ENCODE measurements around the gene DAPK3.
"Not testable (repeated sequence)": the region's sequence is repeated elsewhere in the genome, so short reads cannot be mapped to it uniquely, and the experiment has no call there.

- not testable (repeated sequence) for TF ChIP-seq EHMT2 (IDR thresholded peaks at IDR 0.05; ENCODE audit: low read depth); RFX5 (IDR thresholded peaks at IDR 0.05); CTCF (IDR thresholded peaks at IDR 0.05); E2F6 (IDR thresholded peaks at IDR 0.05; ENCODE audit: borderline replicate concordance, low read depth); CEBPB (IDR thresholded peaks at IDR 0.05); CHD4 (IDR thresholded peaks at IDR 0.05; ENCODE audit: borderline replicate concordance); EP300 (IDR thresholded peaks at IDR 0.05)
Observed at GRCh38 chr19:3998667-3999412, 27.9 kb upstream of the DAPK3 start.
